Stomach (tissue), 9 donors: ENCODE measurements around the gene ANAPC2. TPM values are rescaled to one million over a fixed set of nuclear protein-coding genes. Genes with fewer than 3 reads are reported as not detected.

Experiments used
- DNase-seq, 2 donors: peaks; one replicate each; pipeline versions ENCODE4 v3.0.0 to v3.0.0-alpha.2; 2013 to 2019
- H3K27ac ChIP-seq, 5 donors: fragments of 200-600 bp in 4 of 5; sonication (generic) in 4 of 5; one replicate each; pipeline ENCODE4 v1.5.1; 2013 to 2019; ENCODE audit warnings: mild to moderate bottlenecking in 1 of 5, moderate library complexity in 1 of 5
- H3K27me3 ChIP-seq, 3 donors: fragments of 200-600 bp; sonication (generic); one replicate each; pipeline ENCODE4 v1.5.1; 2017 to 2019; ENCODE audit warnings: mixed run types in 1 of 3
- H3K36me3 ChIP-seq, 4 donors: fragments of 200-600 bp; sonication (generic); 1 replicate in 3 of 4; 2 replicates in 1 of 4; pipeline ENCODE4 v1.5.1; 2016 to 2019
- H3K4me1 ChIP-seq, 4 donors: fragments of 200-600 bp; sonication (generic); one replicate each; pipeline ENCODE4 v1.5.1; 2016 to 2019
- H3K4me3 ChIP-seq, 4 donors: fragments of 200-600 bp; sonication (generic) in 3 of 4; one replicate each; pipeline ENCODE4 v1.5.1; 2016 to 2019; ENCODE audit warnings: mild to moderate bottlenecking in 1 of 4
- H3K9me3 ChIP-seq, 4 donors: fragments of 200-600 bp; sonication (generic); one replicate each; pipeline ENCODE4 v1.5.1; 2016 to 2019
- EP300 ChIP-seq: sonication (generic); formaldehyde crosslinking; IDR thresholded peaks from one replicate; pipeline ENCODE4 v1.6.1; 2017; ENCODE audit warnings: antibody characterized with exemption
- POLR2A ChIP-seq, 4 donors: fragments of 450-650 bp; IDR thresholded peaks; one replicate each; pipeline ENCODE4 v1.6.1; 2016; ENCODE audit warnings: antibody characterized with exemption in 4 of 4, control low read depth in 2 of 4, mild to moderate bottlenecking in 1 of 4, moderate library complexity in 1 of 4
- POLR2AphosphoS5 ChIP-seq, 3 donors: sonication (generic); formaldehyde crosslinking; IDR thresholded peaks; one replicate each; pipeline ENCODE4 v1.6.1; 2016; ENCODE audit warnings: antibody characterized with exemption in 3 of 3
- WGBS, 5 donors: extraction: QIAGEN DNeasy Blood & Tissue Kit in 3 of 5; methylation state at CpG; one replicate each; pipeline versions ENCODE4 v1.1.5 to v1.1.7; 2013 to 2018; 5-methylcytosine and 5-hydroxymethylcytosine counted together
- intact Hi-C: fragments of 100-400 bp; cut with DNase I; formaldehyde crosslinking; loops from one replicate; pipeline ENCODE4 v1.15.1; 2023; ENCODE audit warnings: low total_unique reads
- polyA plus RNA-seq, 3 donors: library from polyadenylated mRNA; stranded (reverse); fragments of 200-250 nt; gene quantifications; one replicate each; pipeline ENCODE4 v1.2.3, GENCODE V29; 2013
- total RNA-seq, 5 donors: library from RNA; depleted of rRNA; stranded (reverse); fragments of >200 nt; gene quantifications; one replicate each; pipeline versions ENCODE4 v1.1.0 to v1.2.3, GENCODE V29; 2014 to 2016
- TF ChIP-seq, protein P1 (sequence below), 7 experiments: fragments of 450-650 bp in 4 of 7; fragments of 200-600 bp in 3 of 7; sonication (generic) in 3 of 7; IDR thresholded peaks; one replicate each; pipeline ENCODE4 v1.5.1; 2016 to 2019; ENCODE audit warnings: antibody characterized with exemption in 7 of 7, control low read depth in 2 of 7, mild to moderate bottlenecking in 1 of 7
- donor health status: healthy with polysubstance abuse.
- donor health status: Bipolar disorder and iron deficiency.
- donor health status: healthy.

Gene ANAPC2
- total and polyA plus RNA-seq, 8 donors = 26.1 to 147 (median 41.8) TPM

GRCh38 chr9:137148242-137148641 is 40.1 kb downstream of the ANAPC2 start:
- Histone ChIP-seq H3K27me3 (peaks cover 3 to 62% (median 31%) of the 10 kb centered on the region in 3 donors), H3K36me3 (no peaks in the 10 kb centered on the region), H3K4me1 (no peaks in the 10 kb centered on the region), H3K9me3 (peaks cover 0 to 3% (median 0%) of the 10 kb centered on the region in 4 donors), H3K4me3 (no peak overlapping the region), H3K27ac (no peak overlapping the region)
- DNase-seq = no peak
- 67 to 75% (median 69%) methylated on average over 15 to 27 of the region's 27 CpGs for WGBS, 5 donors
- TF ChIP-seq, protein P1, sequence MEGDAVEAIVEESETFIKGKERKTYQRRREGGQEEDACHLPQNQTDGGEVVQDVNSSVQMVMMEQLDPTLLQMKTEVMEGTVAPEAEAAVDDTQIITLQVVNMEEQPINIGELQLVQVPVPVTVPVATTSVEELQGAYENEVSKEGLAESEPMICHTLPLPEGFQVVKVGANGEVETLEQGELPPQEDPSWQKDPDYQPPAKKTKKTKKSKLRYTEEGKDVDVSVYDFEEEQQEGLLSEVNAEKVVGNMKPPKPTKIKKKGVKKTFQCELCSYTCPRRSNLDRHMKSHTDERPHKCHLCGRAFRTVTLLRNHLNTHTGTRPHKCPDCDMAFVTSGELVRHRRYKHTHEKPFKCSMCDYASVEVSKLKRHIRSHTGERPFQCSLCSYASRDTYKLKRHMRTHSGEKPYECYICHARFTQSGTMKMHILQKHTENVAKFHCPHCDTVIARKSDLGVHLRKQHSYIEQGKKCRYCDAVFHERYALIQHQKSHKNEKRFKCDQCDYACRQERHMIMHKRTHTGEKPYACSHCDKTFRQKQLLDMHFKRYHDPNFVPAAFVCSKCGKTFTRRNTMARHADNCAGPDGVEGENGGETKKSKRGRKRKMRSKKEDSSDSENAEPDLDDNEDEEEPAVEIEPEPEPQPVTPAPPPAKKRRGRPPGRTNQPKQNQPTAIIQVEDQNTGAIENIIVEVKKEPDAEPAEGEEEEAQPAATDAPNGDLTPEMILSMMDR (IDR thresholded peaks at IDR 0.05) = no peak
- TF ChIP-seq POLR2AphosphoS5 (IDR thresholded peaks at IDR 0.05) (no peak), EP300 (no peak), POLR2A (IDR thresholded peaks at IDR 0.05) (no peak)
- intact Hi-C loops = no loop called here

GRCh38 chr9:137147793-137148160 is 40.6 kb downstream of the ANAPC2 start:
- Histone ChIP-seq H3K4me3 (no peak overlapping the region), H3K27ac (no peak overlapping the region), H3K36me3 (no peaks in the 10 kb centered on the region), H3K27me3 (peaks cover 3 to 66% (median 36%) of the 10 kb centered on the region in 3 donors), H3K9me3 (peaks cover 0 to 3% (median 0%) of the 10 kb centered on the region in 4 donors), H3K4me1 (no peaks in the 10 kb centered on the region)
- no peak for TF ChIP-seq EP300
- TF ChIP-seq, protein P1 (IDR thresholded peaks at IDR 0.05) = no peak
- no peak for TF ChIP-seq POLR2AphosphoS5 (IDR thresholded peaks at IDR 0.05)
- TF ChIP-seq POLR2A (IDR thresholded peaks at IDR 0.05) = no peak
- DNase-seq = no peak
- WGBS, 5 donors = 18 to 29% (median 24%) methylated on average over 22 to 24 of the region's 24 CpGs
- intact Hi-C loops = no loop called here

GRCh38 chr9:137147091-137147792 is 41.1 kb downstream of the ANAPC2 start:
- Histone ChIP-seq H3K27ac (no peak overlapping the region), H3K27me3 (peaks cover 5 to 72% (median 41%) of the 10 kb centered on the region in 3 donors), H3K4me3 (no peak overlapping the region), H3K9me3 (peaks cover 0 to 3% (median 0%) of the 10 kb centered on the region in 4 donors), H3K4me1 (no peaks in the 10 kb centered on the region), H3K36me3 (no peaks in the 10 kb centered on the region)
- no peak for DNase-seq
- 76 to 88% (median 80%) methylated on average over 26 of the region's 26 CpGs for WGBS, 5 donors
- intact Hi-C loops = no loop called here
- TF ChIP-seq EP300 = no peak
- TF ChIP-seq, protein P1 (IDR thresholded peaks at IDR 0.05) = no peak

- Histone ChIP-seq H3K36me3 (no peaks in the 10 kb centered on the region), H3K4me1 (no peaks in the 10 kb centered on the region), H3K27me3 (peaks cover 6 to 79% (median 49%) of the 10 kb centered on the region in 3 donors), H3K9me3 (peaks cover 0 to 3% (median 0%) of the 10 kb centered on the region in 4 donors), H3K4me3 (no peak overlapping the region), H3K27ac (no peak overlapping the region)
- 55 to 64% (median 58%) methylated on average over 7 to 9 of the region's 9 CpGs for WGBS, 5 donors
- TF ChIP-seq, protein P1 (IDR thresholded peaks at IDR 0.05) = no peak
- TF ChIP-seq POLR2A (IDR thresholded peaks at IDR 0.05) (no peak), EP300 (no peak), POLR2AphosphoS5 (IDR thresholded peaks at IDR 0.05) (no peak)
- DNase-seq = no peak
- intact Hi-C loops = no loop called here
Observed at GRCh38 chr9:137146527-137146918, 41.8 kb downstream of the ANAPC2 start.
